K562 (cell line): Measurements from ENCODE around the gene PRR36. TPM values are rescaled to one million over a fixed set of nuclear protein-coding genes. Genes with fewer than 3 reads are reported as not detected.
A peak's percentile ranks its signal among the peaks of the same experiment; 100 is the strongest.

Experiments used
- ATAC-seq: fragments of 200-7000 bp; cut with Tn5 transposase; 3 replicates; pipeline ENCODE4 v1.9.1; 2020; ENCODE audit warnings: moderate library complexity
- BruUV-seq: library from RNA; stranded (reverse); fragments of 400-500 nt; replicated peaks from 2 replicates; lab custom pipeline; 2021; lab: Mats Ljungman, UMichigan
- CTCF ChIA-PET: fragments of 300-600 bp; formaldehyde crosslinking; extraction: SDS; loops from one replicate; lab custom pipeline; 2021; ENCODE audit warnings: low intra/inter-chr PET ratio; lab: Yijun Ruan, JAX
- POLR2A ChIA-PET: fragments of 300-600, 350-650 bp; sonication (Branson Sonifier 250); formaldehyde crosslinking; extraction: SDS; loops from one replicate; lab custom pipeline; 2021; ENCODE audit warnings: antibody characterized with exemption, inconsistent platforms; lab: Yijun Ruan, JAX
- DNase-seq, 4 experiments: peaks; one replicate each; pipeline versions ENCODE4 v3.0.0 to v3.0.0-alpha.2; 2011 to 2018; ENCODE audit warnings: low spot score in 3 of 4, mixed read lengths in 3 of 4; ENCODE audit errors: extremely low read depth in 1 of 4
- FAIRE-seq: peaks from 2 replicates; lab custom pipeline; 2011; peaks lifted over from hg19 to GRCh38; lab: Jason Lieb, UNC
- H2AFZ ChIP-seq: 2 replicates; pipeline ENCODE4 v1.6.0; 2011; ENCODE audit warnings: low read depth, low read length, control low read depth, inconsistent platforms
- H3K27ac ChIP-seq: fragments of 200-600 bp; 3 replicates; pipeline ENCODE4 v1.8.0; 2011; ENCODE audit warnings: low read depth, mild to moderate bottlenecking, control low read depth, inconsistent platforms, low read length, moderate library complexity, mixed read lengths; ENCODE audit errors: extremely low read depth
- H3K27me3 ChIP-seq, 2 experiments: fragments of 300-600 bp in 1 of 2; 2 replicates in 1 of 2; 3 replicates in 1 of 2; pipeline versions ENCODE4 v1.6.0 to v1.8.0; 2011; ENCODE audit warnings: inconsistent platforms in 2 of 2, low read length in 2 of 2, mild to moderate bottlenecking in 1 of 2, mixed read lengths in 1 of 2, moderate library complexity in 1 of 2; ENCODE audit not compliant: control insufficient read depth in 2 of 2, insufficient read depth in 2 of 2
- H3K36me3 ChIP-seq: fragments of 300-600 bp; 3 replicates; pipeline ENCODE4 v1.8.0; 2011; ENCODE audit warnings: mild to moderate bottlenecking, low read length, inconsistent platforms; ENCODE audit not compliant: control insufficient read depth, insufficient read depth
- H3K4me1 ChIP-seq, 2 experiments: fragments of 200-600 bp in 1 of 2; replicated peaks in 1 of 2; 2 replicates in 1 of 2; 3 replicates in 1 of 2; pipeline versions ENCODE4 v1.5.1 to v1.8.0; 2011; ENCODE audit warnings: inconsistent platforms in 2 of 2, low read length in 2 of 2, mild to moderate bottlenecking in 1 of 2, mixed read lengths in 1 of 2, moderate library complexity in 1 of 2; ENCODE audit not compliant: control insufficient read depth in 2 of 2, insufficient read depth in 2 of 2
- H3K4me2 ChIP-seq: 2 replicates; pipeline ENCODE4 v1.6.1; 2011; ENCODE audit warnings: low read length, control low read depth, inconsistent platforms, mixed read lengths; ENCODE audit not compliant: insufficient read depth
- H3K4me3 ChIP-seq: fragments of 200-600 bp; sonication (generic), shearing (Covaris generic); 2 replicates; pipeline ENCODE4 v1.5.1; 2016; ENCODE audit warnings: control low read depth, inconsistent platforms
- H3K79me2 ChIP-seq: fragments of 200-600 bp; 3 replicates; pipeline ENCODE4 v1.8.0; 2011; ENCODE audit warnings: low read length, inconsistent platforms; ENCODE audit not compliant: control insufficient read depth, insufficient read depth
- H3K9ac ChIP-seq, 2 experiments: 2 replicates each; pipeline versions ENCODE4 v1.6.0 to v1.6.1; 2011; ENCODE audit warnings: low read depth in 2 of 2, low read length in 2 of 2, control low read depth in 1 of 2, inconsistent platforms in 1 of 2, mild to moderate bottlenecking in 1 of 2, mixed read lengths in 1 of 2; ENCODE audit not compliant: insufficient read depth in 1 of 2
- H3K9me1 ChIP-seq: one replicate; pipeline ENCODE4 v1.6.0; 2011; ENCODE audit warnings: inconsistent platforms, mild to moderate bottlenecking, low read length, moderate library complexity; ENCODE audit not compliant: control insufficient read depth, insufficient read depth
- H3K9me3 ChIP-seq: replicated peaks from 2 replicates; pipeline ENCODE4 v1.5.1; 2011; ENCODE audit warnings: low read depth, low read length, inconsistent platforms; ENCODE audit not compliant: control insufficient read depth, insufficient read depth
- H4K20me1 ChIP-seq: replicated peaks from 2 replicates; pipeline ENCODE4 v1.6.1; 2011; ENCODE audit warnings: low read length, inconsistent platforms, mixed read lengths; ENCODE audit not compliant: control insufficient read depth, insufficient read depth
- DNMT1 ChIP-seq: fragments of 450-650 bp; IDR thresholded peaks from 2 replicates; pipeline ENCODE4 v1.6.1; 2016; ENCODE audit warnings: antibody characterized with exemption, mild to moderate bottlenecking
- FOXM1 ChIP-seq, 2 experiments: fragments of 450-650 bp in 1 of 2; sonication (generic) in 1 of 2; formaldehyde crosslinking in 1 of 2; IDR thresholded peaks; 2 replicates each; pipeline versions ENCODE4 v1.6.1 to v1.9.0; 2017 to 2022; ENCODE audit warnings: low read depth in 2 of 2, mild to moderate bottlenecking in 2 of 2, missing genetic modification reagents in 1 of 2, moderate library complexity in 1 of 2
- MAX ChIP-seq: sonication (generic); formaldehyde crosslinking; IDR thresholded peaks from 2 replicates; pipeline ENCODE4 v1.9.0; 2022; ENCODE audit warnings: mild to moderate bottlenecking, missing genetic modification reagents
- NBN ChIP-seq: fragments of 450-650 bp; IDR thresholded peaks from 2 replicates; pipeline ENCODE4 v1.6.1; 2016; ENCODE audit warnings: low read depth, mild to moderate bottlenecking
- NFIC ChIP-seq: fragments of 450-650 bp; IDR thresholded peaks from 2 replicates; pipeline ENCODE4 v1.6.1; 2017; ENCODE audit warnings: mild to moderate bottlenecking, inconsistent platforms
- PKNOX1 ChIP-seq: fragments of 450-650 bp; IDR thresholded peaks from 2 replicates; pipeline ENCODE4 v1.6.1; 2016
- TEAD1 ChIP-seq, 2 experiments: fragments of 450-650 bp in 1 of 2; sonication (generic) in 1 of 2; formaldehyde crosslinking; IDR thresholded peaks; 2 replicates each; pipeline versions ENCODE4 v1.4.0 to v1.8.0; 2020 to 2022; ENCODE audit warnings: mild to moderate bottlenecking in 2 of 2, missing genetic modification reagents in 1 of 2
- ZMIZ1 ChIP-seq, 2 experiments: fragments of 150-350 bp in 1 of 2; IDR thresholded peaks; 2 replicates each; pipeline ENCODE4 v1.6.1; 2012 to 2016; ENCODE audit warnings: low read depth in 2 of 2, low read length in 2 of 2, mild to moderate bottlenecking in 1 of 2, moderate library complexity in 1 of 2
- ZNF24 ChIP-seq: fragments of 450-650 bp; IDR thresholded peaks from 2 replicates; pipeline ENCODE4 v1.6.1; 2016
- WGBS: fragments of 100-300 bp; shearing (Covaris generic); methylation state at CpG from one replicate; pipeline ENCODE4 v1.1.6; 2016; ENCODE audit warnings: low coverage, mixed read lengths; ENCODE audit not compliant: insufficient coverage; ENCODE audit errors: missing lambda C conversion rate; 5-methylcytosine and 5-hydroxymethylcytosine counted together
- in situ Hi-C: fragments of 300-500 bp; cut with MboI; formaldehyde crosslinking; loops from 4 replicates; pipeline ENCODE4 v1.15.0; 2018; ENCODE audit warnings: inconsistent platforms, mixed read lengths
- intact Hi-C: fragments of 100-400 bp; cut with micrococcal nuclease; formaldehyde crosslinking; loops from 2 replicates; pipeline ENCODE4 v1.14.2; 2022
- polyA plus RNA-seq, 8 experiments: library from polyadenylated mRNA; depleted of rRNA in 4 of 8; stranded (reverse) in 5 of 8; unstranded in 3 of 8; fragments of >200 nt; fragmentation: Nextera tagmentation in 2 of 8; fragmentation: Illumina TruSeq in 1 of 8; extraction: Ambion mirVana in 2 of 8; extraction: Trizol in 1 of 8; gene quantifications; 2 replicates each; pipeline versions ENCODE4 v1.2.1 to v1.2.3, GENCODE V29; 2011 to 2014; ENCODE audit warnings: inconsistent platforms in 1 of 8, missing spikeins in 1 of 8
- total RNA-seq, 7 experiments: library from RNA; depleted of rRNA in 6 of 7; stranded (reverse); fragments of >200 nt in 6 of 7; fragmentation: Illumina TruSeq in 2 of 7; extraction: Trizol in 2 of 7; gene quantifications; 2 replicates each; pipeline versions ENCODE4 v1.2.1 to v1.2.3, GENCODE V29; 2011 to 2021; ENCODE audit warnings: low replicate concordance in 1 of 7

Gene PRR36
- total and polyA plus RNA-seq, 9 of the 15 experiments (the other 6 are each of a cell fraction or from before 2014, with no cell fraction given): 0.05 to 0.42 (median 0.06) TPM; not detected in 6

GRCh38 chr19:7829561-7830271 lies 44.5 kb downstream of the PRR36 start, which contains the start of gene EVI5L (continued):
- TF ChIP-seq PKNOX1 (peak; percentile 100), NBN (no peak)

- Histone ChIP-seq H2AFZ (peak overlapping the region; percentile 91), H3K27ac (peak overlapping the region; percentile 5; the same call in 1 of the 3 replicates), H3K9ac (peak overlapping the region; percentile 17 to 80; a peak in 2 of 4 replicates), H3K36me3 (no peaks in the 10 kb centered on the region; the same call in 2 of the 3 replicates), H4K20me1 (0 out of 2 replicates have a peak, but pooled peaks cover 3% of the 10 kb centered on the region), H3K9me3 (no peaks in the 10 kb centered on the region), H3K4me1 (peaks cover 16 to 42% of the 10 kb centered on the region in 2 experiments; a peak in 4 of 5 replicates), H3K4me2 (peak overlapping the region; percentile 83)
- no TSS peak for BruUV-seq
- intact Hi-C loops: no loop called here
- ATAC-seq: no peak
- TF ChIP-seq TEAD1 (CRISPR knock-in tag; IDR thresholded peaks at IDR 0.05): peak in 1 of 2 experiments; percentile 38; a peak in 1 of 4 replicates
- 0 out of 2 replicates have a peak, but pooled peaks have one; percentile 64 for TF ChIP-seq ZNF24
- no peak for TF ChIP-seq FOXM1 (IDR thresholded peaks at IDR 0.05; ENCODE audit: low read depth)
- TF ChIP-seq FOXM1 (CRISPR knock-in tag; IDR thresholded peaks at IDR 0.05; ENCODE audit: low read depth): no peak
- 0 out of 2 replicates have a peak, but pooled peaks have one; percentile 8 for TF ChIP-seq DNMT1
- TF ChIP-seq MAX (CRISPR knock-in tag): 0 out of 2 replicates have a peak, but pooled peaks have one; percentile 35
- 0 out of 2 replicates have a peak, but pooled peaks have one; percentile 4 for TF ChIP-seq NFIC
- TF ChIP-seq ZMIZ1 (IDR thresholded peaks at IDR 0.05; ENCODE audit: low read depth in 2 of 2, low read length in 2 of 2): no peak
- TF ChIP-seq, all 486 proteins: peak for 5
- no peak for FAIRE-seq
- peak overlapping the region; percentile 47 for H3K4me3 ChIP-seq
- no peak for DNase-seq
- in situ Hi-C loops: no loop called here
- no peaks in the 10 kb centered on the region for H3K79me2 ChIP-seq
- 3% methylated on average over 15 of the region's 18 CpGs for whole genome bisulfite sequencing
- H3K27me3 ChIP-seq: peaks cover 8 to 15% of the 10 kb centered on the region in 2 experiments; a peak in 4 of 5 replicates
- CTCF ChIA-PET: no interaction called here
- POLR2A ChIA-PET: interaction anchor here (1.0 kb wide), 1 partner anchor 29 kb away, joined by 3 read pairs; no protein-coding TSS in a partner anchor
- H3K9me1 ChIP-seq: no peaks in the 10 kb centered on the region
These were observed 45.0 kb downstream of the PRR36 start for GRCh38 chr19:7829166-7829520.
